SK-N-SH (cell line): Measurements from ENCODE around the gene CHD5. TPM values are rescaled to one million over a fixed set of nuclear protein-coding genes. Genes with fewer than 3 reads are reported as not detected.
"Not testable (repeated sequence)": the region's sequence is repeated elsewhere in the genome, so short reads cannot be mapped to it uniquely, and the experiment has no call there.

Experiments
- CTCF ChIA-PET: fragments of 300-600, 350-600 bp; formaldehyde crosslinking; extraction: SDS; loops from one replicate; lab custom pipeline; 2021; lab: Yijun Ruan, JAX
- POLR2A ChIA-PET: fragments of 350-600 bp; sonication (Branson Sonifier 250); formaldehyde crosslinking; extraction: SDS; loops from one replicate; lab custom pipeline; 2020; ENCODE audit warnings: antibody characterized with exemption, inconsistent platforms; lab: Yijun Ruan, JAX
- DNase-seq: peaks from one replicate; pipeline ENCODE4 v3.0.0; 2012
- H2AFZ ChIP-seq: fragments of 200-600 bp; sonication (generic); 2 replicates; pipeline ENCODE4 v1.8.1; 2016; ENCODE audit warnings: antibody characterized with exemption, mild to moderate bottlenecking, low read depth
- H3F3A ChIP-seq: fragments of 200-600 bp; sonication (generic); replicated peaks from 2 replicates; pipeline ENCODE3; 2016; ENCODE audit warnings: antibody characterized with exemption, mild to moderate bottlenecking; ENCODE audit not compliant: insufficient read depth
- H3K27ac ChIP-seq, 2 experiments: fragments of 200-500 bp in 1 of 2; fragments of 200-600 bp in 1 of 2; sonication (Bioruptor generic) in 1 of 2; sonication (generic), shearing (Covaris generic) in 1 of 2; 2 replicates each; pipeline versions ENCODE4 v1.5.1 to v1.6.1; 2014 to 2016; ENCODE audit warnings: low read depth in 2 of 2, inconsistent platforms in 1 of 2, low read length in 1 of 2, mild to moderate bottlenecking in 1 of 2, mixed read lengths in 1 of 2
- H3K27me3 ChIP-seq: fragments of 200-600 bp; sonication (generic), shearing (Covaris generic); 2 replicates; pipeline ENCODE4 v1.6.1; 2016; ENCODE audit warnings: mixed run types; ENCODE audit not compliant: insufficient read depth
- H3K36me3 ChIP-seq, 2 experiments: fragments of 200-500 bp in 1 of 2; fragments of 200-600 bp in 1 of 2; sonication (Bioruptor generic) in 1 of 2; sonication (generic) in 1 of 2; replicated peaks in 1 of 2; 2 replicates each; pipeline versions ENCODE3 to v1.5.1; 2014 to 2016; ENCODE audit warnings: low read length in 1 of 2, mild to moderate bottlenecking in 1 of 2; ENCODE audit not compliant: insufficient read depth in 2 of 2, control insufficient read depth in 1 of 2
- H3K4me1 ChIP-seq, 2 experiments: fragments of 200-500 bp in 1 of 2; fragments of 200-600 bp in 1 of 2; sonication (Bioruptor generic) in 1 of 2; sonication (generic), shearing (Covaris generic) in 1 of 2; 2 replicates each; pipeline versions ENCODE4 v1.5.1 to v1.6.1; 2014 to 2016; ENCODE audit warnings: low read depth in 1 of 2, low read length in 1 of 2, mixed run types in 1 of 2; ENCODE audit not compliant: insufficient read depth in 2 of 2, control insufficient read depth in 1 of 2
- H3K4me2 ChIP-seq: fragments of 200-600 bp; sonication (generic), shearing (Covaris generic); 2 replicates; pipeline ENCODE4 v1.6.1; 2017; ENCODE audit warnings: mixed run types
- H3K4me3 ChIP-seq, 2 experiments: fragments of 200-500 bp in 1 of 2; fragments of 200-600 bp in 1 of 2; sonication (Bioruptor generic) in 1 of 2; sonication (generic), shearing (Covaris generic) in 1 of 2; 2 replicates each; pipeline versions ENCODE4 v1.5.1 to v1.8.1; 2014 to 2016; ENCODE audit warnings: low read depth in 2 of 2, inconsistent platforms in 1 of 2, low read length in 1 of 2, mild to moderate bottlenecking in 1 of 2, mixed read lengths in 1 of 2, moderate library complexity in 1 of 2
- H3K79me2 ChIP-seq: fragments of 200-600 bp; sonication (generic); 2 replicates; pipeline ENCODE4 v1.8.1; 2017; ENCODE audit warnings: mild to moderate bottlenecking; ENCODE audit not compliant: insufficient read depth
- H3K9ac ChIP-seq: fragments of 200-600 bp; sonication (generic); 2 replicates; pipeline ENCODE4 v1.6.1; 2017; ENCODE audit warnings: mixed run types
- H3K9me2 ChIP-seq: fragments of 200-600 bp; sonication (generic); 2 replicates; pipeline ENCODE4 v1.6.1; 2017; ENCODE audit warnings: mixed run types
- H3K9me3 ChIP-seq: fragments of 200-600 bp; sonication (generic); 2 replicates; pipeline ENCODE4 v1.6.1; 2017; ENCODE audit warnings: mixed run types, mild to moderate bottlenecking, moderate library complexity
- H4K20me1 ChIP-seq: fragments of 200-600 bp; sonication (generic); 2 replicates; pipeline ENCODE4 v1.6.1; 2017; ENCODE audit warnings: mild to moderate bottlenecking, mixed run types; ENCODE audit not compliant: insufficient read depth
- EP300 ChIP-seq, 2 experiments: IDR thresholded peaks; 2 replicates each; pipeline versions ENCODE4 v1.4.0 to v1.6.1; 2012; ENCODE audit warnings: borderline replicate concordance in 1 of 2, low read depth in 1 of 2, low read length in 1 of 2
- IRF3 ChIP-seq: fragments of 150-350 bp; IDR thresholded peaks from 2 replicates; pipeline ENCODE4 v1.6.1; 2016; ENCODE audit warnings: mild to moderate bottlenecking, low read depth, low read length
- POLR2AphosphoS5 ChIP-seq: IDR thresholded peaks from 2 replicates; pipeline ENCODE4 v1.6.1; 2012; ENCODE audit warnings: low read depth, low read length
- REST ChIP-seq: IDR thresholded peaks from 2 replicates; pipeline ENCODE4 v1.6.1; 2012; ENCODE audit warnings: mild to moderate bottlenecking, low read depth, low read length, moderate library complexity
- RXRA ChIP-seq: IDR thresholded peaks from 2 replicates; pipeline ENCODE4 v1.4.0; 2012; ENCODE audit warnings: low read depth, mild to moderate bottlenecking, borderline replicate concordance
- TCF12 ChIP-seq: IDR thresholded peaks from 2 replicates; pipeline ENCODE4 v1.4.0; 2012
- USF1 ChIP-seq: IDR thresholded peaks from 2 replicates; pipeline ENCODE4 v1.4.0; 2012; ENCODE audit warnings: low read depth, borderline replicate concordance
- WGBS: methylation state at CpG from one replicate; pipeline ENCODE4 v1.1.6; 2017; ENCODE audit warnings: low lambda C conversion rate; 5-methylcytosine and 5-hydroxymethylcytosine counted together
- polyA plus RNA-seq, 3 experiments: library from polyadenylated mRNA; depleted of rRNA; stranded (reverse); fragments of >200 nt; gene quantifications; 2 replicates each; pipeline ENCODE4 v1.2.3, GENCODE V29; 2012

CHD5 gene
- polyA plus RNA-seq, 1 of the 3 experiments (the other 2 are of a cell fraction), result 0.26 TPM

GRCh38 chr1:6065093-6065858 is 114.8 kb downstream of the CHD5 start:
- POLR2A ChIA-PET, result no interaction called here
- WGBS, result 89% methylated on average over 13 of the region's 28 CpGs
- H4K20me1 ChIP-seq, result no peaks in the 10 kb centered on the region
- H3K36me3 ChIP-seq, result no peaks in the 10 kb centered on the region
- no peaks in the 10 kb centered on the region for H3K79me2 ChIP-seq
- no peak overlapping the region for H3K27ac ChIP-seq
- H3K9ac ChIP-seq, result no peak overlapping the region
- H2AFZ ChIP-seq, result no peak overlapping the region
- no peaks in the 10 kb centered on the region for H3K9me3 ChIP-seq
- no peaks in the 10 kb centered on the region for H3K9me2 ChIP-seq
- no peaks in the 10 kb centered on the region for H3F3A ChIP-seq
- H3K27me3 ChIP-seq, result no peaks in the 10 kb centered on the region
- CTCF ChIA-PET, result interaction anchor here (1.7 kb wide), 1 partner anchor 12 kb away, joined by 4 read pairs; no protein-coding TSS in a partner anchor
- H3K4me2 ChIP-seq, result no peak overlapping the region
- TF ChIP-seq EP300 (IDR thresholded peaks at IDR 0.05; ENCODE audit: borderline replicate concordance in 1 of 2, low read depth in 1 of 2, low read length in 1 of 2), result no peak
- no peak for TF ChIP-seq REST
- DNase-seq, result no peak
- H3K4me3 ChIP-seq, result no peak overlapping the region
- H3K4me1 ChIP-seq, result peaks cover 0 to 48% of the 10 kb centered on the region in 2 experiments; a peak in 1 of 4 replicates

- H3K4me3 ChIP-seq, H3K27ac ChIP-seq, H2AFZ ChIP-seq, H3K36me3 ChIP-seq, H3F3A ChIP-seq, H3K4me2 ChIP-seq, H3K9me2 ChIP-seq, H4K20me1 ChIP-seq, H3K9ac ChIP-seq, H3K79me2 ChIP-seq, H3K27me3 ChIP-seq, H3K9me3 ChIP-seq, POLR2A ChIA-PET, DNase-seq: not testable (repeated sequence)
- CTCF ChIA-PET, result interaction anchor here (1.4 to 2.0 kb wide), 3 partner anchors 10 to 122 kb away, joined by 5 to 8 read pairs (median 5); no protein-coding TSS in a partner anchor
- H3K4me1 ChIP-seq, result peaks cover 0 to 48% of the 10 kb centered on the region in 2 experiments; a peak in 1 of 4 replicates
- 93% methylated on average over 4 of the region's 7 CpGs for WGBS
Measured at GRCh38 chr1:6063532-6064053, 116.5 kb downstream of the CHD5 start.

- Histone ChIP-seq H3K9ac (no peak overlapping the region), H3K36me3 (no peaks in the 10 kb centered on the region), H3K9me3 (no peaks in the 10 kb centered on the region), H3K79me2 (no peaks in the 10 kb centered on the region), H3K27me3 (no peaks in the 10 kb centered on the region), H3K4me1 (peaks cover 0 to 52% of the 10 kb centered on the region in 2 experiments; a peak in 1 of 4 replicates), H2AFZ (no peak overlapping the region), H3K27ac (no peak overlapping the region), H3K9me2 (no peaks in the 10 kb centered on the region), H3K4me2 (no peak overlapping the region), H3K4me3 (no peak overlapping the region), H3F3A (no peaks in the 10 kb centered on the region), H4K20me1 (no peaks in the 10 kb centered on the region)
- no peak for DNase-seq
- 79% methylated on average over 6 of the region's 6 CpGs for WGBS
- ChIA-PET POLR2A (no interaction called here), CTCF (interaction anchor here (0.6 to 2.0 kb wide), 6 partner anchors 10 to 375 kb away, joined by 3 to 8 read pairs (median 4); no protein-coding TSS in a partner anchor)
- no peak for TF ChIP-seq REST
- TF ChIP-seq POLR2AphosphoS5, result no peak
- TF ChIP-seq RXRA, result no peak
- no peak for TF ChIP-seq EP300 (IDR thresholded peaks at IDR 0.05; ENCODE audit: borderline replicate concordance in 1 of 2, low read depth in 1 of 2, low read length in 1 of 2)
- TF ChIP-seq USF1, result no peak
- no peak for TF ChIP-seq IRF3
- no peak for TF ChIP-seq TCF12
Measured at GRCh38 chr1:6062670-6063069, 117.5 kb downstream of the CHD5 start.
